22Rv1 (cell line): ENCODE data around the gene SCRN3.
"Not testable (repeated sequence)": the region's sequence is repeated elsewhere in the genome, so short reads cannot be mapped to it uniquely, and the experiment has no call there.

Experiments
- H3K27ac ChIP-seq: fragments of 450-650 bp; 2 replicates; pipeline ENCODE4 v1.5.1; 2017
- ZFX ChIP-seq: fragments of 450-650 bp; IDR thresholded peaks from 2 replicates; pipeline ENCODE4 v1.6.1; 2017; ENCODE audit warnings: antibody characterized with exemption, borderline replicate concordance
- TF ChIP-seq, protein P1 (sequence below): fragments of 450-650 bp; IDR thresholded peaks from 2 replicates; pipeline ENCODE4 v1.5.1; 2017; ENCODE audit warnings: mild to moderate bottlenecking

The SCRN3 gene, protein sequence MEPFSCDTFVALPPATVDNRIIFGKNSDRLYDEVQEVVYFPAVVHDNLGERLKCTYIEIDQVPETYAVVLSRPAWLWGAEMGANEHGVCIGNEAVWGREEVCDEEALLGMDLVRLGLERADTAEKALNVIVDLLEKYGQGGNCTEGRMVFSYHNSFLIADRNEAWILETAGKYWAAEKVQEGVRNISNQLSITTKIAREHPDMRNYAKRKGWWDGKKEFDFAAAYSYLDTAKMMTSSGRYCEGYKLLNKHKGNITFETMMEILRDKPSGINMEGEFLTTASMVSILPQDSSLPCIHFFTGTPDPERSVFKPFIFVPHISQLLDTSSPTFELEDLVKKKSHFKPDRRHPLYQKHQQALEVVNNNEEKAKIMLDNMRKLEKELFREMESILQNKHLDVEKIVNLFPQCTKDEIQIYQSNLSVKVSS

DNA sequence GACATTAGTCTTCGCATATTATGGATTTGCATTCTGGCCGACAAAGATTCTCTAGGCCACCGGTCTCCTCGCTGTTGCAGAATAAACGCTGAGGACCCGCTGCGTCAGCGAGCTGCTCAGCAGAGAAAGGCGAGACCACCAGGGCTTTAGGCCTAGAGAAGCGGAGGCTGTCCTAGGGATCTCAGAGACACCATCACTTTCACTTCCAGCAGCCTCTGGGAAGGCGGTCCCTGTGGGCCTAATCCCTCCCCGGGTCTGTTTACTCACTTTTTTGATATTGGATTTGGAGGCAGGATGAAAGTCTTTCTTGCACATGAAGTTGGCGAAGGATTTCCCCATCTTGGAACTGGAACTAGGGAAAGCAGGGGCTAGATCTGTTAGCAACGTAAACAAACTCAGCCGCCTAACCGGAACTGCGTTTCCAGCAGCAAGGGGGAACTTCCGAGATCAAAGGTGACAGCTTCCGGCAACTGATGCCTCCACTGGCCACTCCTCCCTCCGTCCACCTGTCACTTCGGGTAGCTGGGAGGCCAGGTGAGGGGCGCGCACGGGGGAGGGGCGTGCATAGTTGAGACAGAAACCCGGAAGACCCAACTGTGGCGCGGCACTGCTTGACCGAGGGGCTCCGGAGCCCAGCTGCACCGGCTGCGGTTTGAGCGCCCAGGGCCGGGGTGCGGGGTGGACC, at the start of gene SCRN3:
Gene SCRN3 (plus strand): TSS at position 447 of the 685 bp plus-strand sequence. CDS start 2,554 bp downstream, outside the sequence.
- TF ChIP-seq, protein P1, sequence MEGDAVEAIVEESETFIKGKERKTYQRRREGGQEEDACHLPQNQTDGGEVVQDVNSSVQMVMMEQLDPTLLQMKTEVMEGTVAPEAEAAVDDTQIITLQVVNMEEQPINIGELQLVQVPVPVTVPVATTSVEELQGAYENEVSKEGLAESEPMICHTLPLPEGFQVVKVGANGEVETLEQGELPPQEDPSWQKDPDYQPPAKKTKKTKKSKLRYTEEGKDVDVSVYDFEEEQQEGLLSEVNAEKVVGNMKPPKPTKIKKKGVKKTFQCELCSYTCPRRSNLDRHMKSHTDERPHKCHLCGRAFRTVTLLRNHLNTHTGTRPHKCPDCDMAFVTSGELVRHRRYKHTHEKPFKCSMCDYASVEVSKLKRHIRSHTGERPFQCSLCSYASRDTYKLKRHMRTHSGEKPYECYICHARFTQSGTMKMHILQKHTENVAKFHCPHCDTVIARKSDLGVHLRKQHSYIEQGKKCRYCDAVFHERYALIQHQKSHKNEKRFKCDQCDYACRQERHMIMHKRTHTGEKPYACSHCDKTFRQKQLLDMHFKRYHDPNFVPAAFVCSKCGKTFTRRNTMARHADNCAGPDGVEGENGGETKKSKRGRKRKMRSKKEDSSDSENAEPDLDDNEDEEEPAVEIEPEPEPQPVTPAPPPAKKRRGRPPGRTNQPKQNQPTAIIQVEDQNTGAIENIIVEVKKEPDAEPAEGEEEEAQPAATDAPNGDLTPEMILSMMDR, result no peak
- no peak for TF ChIP-seq ZFX
- peak within 1 kb of the TSS; percentile 62 for H3K27ac ChIP-seq

DNA sequence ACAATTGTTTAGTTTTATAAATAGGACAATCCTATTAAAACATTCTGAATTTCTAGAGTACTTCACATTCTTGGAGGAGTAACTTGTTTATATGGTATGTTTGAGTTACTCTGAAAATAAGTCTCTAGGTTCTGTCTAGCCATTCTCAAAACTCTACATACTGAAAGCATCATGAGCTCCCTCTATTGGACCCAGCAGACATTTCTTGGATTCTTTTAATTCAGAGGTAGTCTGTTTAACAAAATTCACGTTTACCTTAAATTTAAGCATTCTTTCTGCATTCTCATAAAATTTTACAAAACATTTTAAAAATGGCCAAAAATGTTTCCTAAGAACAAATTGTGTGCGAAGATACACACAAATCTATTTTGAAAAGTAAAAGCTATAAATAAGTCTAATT, 45.5 kb upstream of the SCRN3 start:
- TF ChIP-seq, protein P1, result peak; percentile 35
- no peak for TF ChIP-seq ZFX

DNA sequence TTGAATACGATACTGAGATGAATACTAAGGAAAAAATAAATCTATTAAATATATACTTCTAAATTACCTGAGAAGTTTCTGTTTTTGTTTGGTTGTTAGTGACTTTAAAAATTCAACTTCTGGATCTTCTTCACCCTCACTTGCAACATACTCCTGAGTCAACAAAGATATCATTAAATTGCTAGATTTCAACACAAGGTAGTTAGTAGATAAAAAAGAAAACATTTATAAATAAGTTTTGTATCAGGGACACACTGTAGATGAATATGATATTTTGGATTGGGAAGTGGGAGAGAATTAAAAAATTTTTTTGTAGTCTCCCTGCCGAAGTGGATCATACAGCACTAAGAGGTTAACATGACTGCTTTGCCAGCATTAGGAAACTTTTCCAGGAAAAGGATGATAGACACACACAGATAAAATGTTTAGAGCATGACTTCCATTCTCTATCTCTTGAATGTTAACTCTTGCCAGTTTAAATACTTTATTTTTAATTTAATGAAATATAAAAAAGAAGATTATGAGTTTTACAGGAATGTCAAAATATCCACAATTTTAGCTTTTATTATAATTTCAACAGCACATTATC, 44.8 kb upstream of the SCRN3 start:
- TF ChIP-seq, protein P1, result no peak
- TF ChIP-seq ZFX, result no peak

More for the DNA sequence above, 45.5 kb upstream of the SCRN3 start:
- H3K27ac ChIP-seq, result no peak overlapping the region

DNA sequence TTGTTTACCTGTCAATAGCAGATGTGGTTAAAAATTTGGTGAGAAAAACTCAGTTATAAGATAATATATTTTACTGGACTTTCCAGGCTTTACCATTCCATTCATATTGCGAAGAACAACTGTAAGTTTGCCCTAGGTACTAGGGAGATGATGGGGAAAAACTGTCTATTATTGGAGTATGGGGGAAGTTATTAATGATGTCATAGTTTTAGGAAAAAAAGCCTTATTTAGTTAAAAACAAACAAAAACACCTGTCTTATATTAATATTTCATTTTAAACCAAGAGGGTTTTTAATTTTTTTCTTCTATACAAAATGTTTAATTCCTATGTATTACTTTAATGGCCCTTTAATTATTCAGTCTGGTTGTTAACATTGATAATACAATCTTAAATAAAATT, 42.5 kb upstream of the SCRN3 start:
- H3K27ac ChIP-seq, result no peak overlapping the region
- TF ChIP-seq, protein P1, result no peak
- TF ChIP-seq ZFX, result no peak

More for the DNA sequence above, 44.8 kb upstream of the SCRN3 start:
- no peak overlapping the region for H3K27ac ChIP-seq

DNA sequence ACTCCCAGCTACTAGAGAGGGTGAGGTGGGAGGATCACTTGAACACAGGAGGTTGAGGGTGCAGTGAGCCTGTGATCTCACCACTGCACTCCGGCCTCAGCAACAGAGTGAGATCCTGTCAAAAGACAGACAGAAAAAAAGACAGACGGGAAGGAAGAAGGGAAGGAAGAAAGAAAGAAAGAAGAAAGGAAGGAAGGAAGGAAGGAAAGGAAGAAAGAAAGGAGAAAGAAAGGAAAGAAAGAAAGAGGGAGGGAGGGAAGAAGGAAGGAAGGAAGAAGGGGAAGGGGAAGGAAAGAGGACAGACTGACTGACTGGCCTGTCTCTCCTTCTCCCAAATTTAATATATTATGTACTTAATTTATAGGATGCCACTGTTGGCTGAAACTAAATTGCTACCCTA, 39.2 kb upstream of the SCRN3 start:
- TF ChIP-seq ZFX, result no peak
- TF ChIP-seq, protein P1, result no peak
- no peak overlapping the region for H3K27ac ChIP-seq

DNA sequence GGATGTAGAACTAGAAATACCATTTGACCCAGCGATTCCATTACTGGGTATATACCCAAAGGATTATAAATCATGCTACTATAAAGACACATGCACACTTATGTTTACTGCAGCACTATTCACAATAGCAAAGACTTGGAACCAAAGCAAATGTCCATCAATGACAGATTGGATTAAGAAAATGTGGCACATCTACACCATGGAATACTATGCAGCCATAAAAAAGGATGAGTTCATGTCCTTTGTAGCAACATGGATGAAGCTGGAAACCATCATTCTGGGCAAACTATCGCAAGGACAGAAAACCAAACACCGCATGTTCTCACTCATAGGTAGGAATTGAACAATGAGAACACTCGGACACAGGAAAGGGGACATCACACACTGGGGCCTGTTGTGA, 35.9 kb upstream of the SCRN3 start:
- H3K27ac ChIP-seq, result not testable (repeated sequence)

DNA sequence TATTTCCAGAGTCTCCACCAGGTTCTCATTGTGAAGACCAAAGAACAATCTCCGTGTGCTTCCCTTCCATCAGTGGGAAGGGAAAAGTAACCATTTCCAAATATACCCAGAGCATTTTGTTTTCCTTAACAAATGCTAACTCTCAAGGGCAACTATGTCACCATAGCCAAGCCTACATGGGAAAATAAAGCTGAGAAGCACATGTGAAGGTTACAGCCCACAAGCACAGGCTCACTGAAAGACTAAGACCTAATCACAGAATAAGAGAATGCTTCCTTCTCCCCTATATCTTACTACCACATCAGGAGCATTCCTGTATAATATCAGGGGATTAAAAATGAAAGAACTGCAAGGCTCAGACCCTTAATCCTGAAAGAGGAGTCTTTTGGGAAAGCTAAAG, 32.6 kb upstream of the SCRN3 start:
- no peak for TF ChIP-seq ZFX
- TF ChIP-seq, protein P1, result no peak
- no peak overlapping the region for H3K27ac ChIP-seq

DNA sequence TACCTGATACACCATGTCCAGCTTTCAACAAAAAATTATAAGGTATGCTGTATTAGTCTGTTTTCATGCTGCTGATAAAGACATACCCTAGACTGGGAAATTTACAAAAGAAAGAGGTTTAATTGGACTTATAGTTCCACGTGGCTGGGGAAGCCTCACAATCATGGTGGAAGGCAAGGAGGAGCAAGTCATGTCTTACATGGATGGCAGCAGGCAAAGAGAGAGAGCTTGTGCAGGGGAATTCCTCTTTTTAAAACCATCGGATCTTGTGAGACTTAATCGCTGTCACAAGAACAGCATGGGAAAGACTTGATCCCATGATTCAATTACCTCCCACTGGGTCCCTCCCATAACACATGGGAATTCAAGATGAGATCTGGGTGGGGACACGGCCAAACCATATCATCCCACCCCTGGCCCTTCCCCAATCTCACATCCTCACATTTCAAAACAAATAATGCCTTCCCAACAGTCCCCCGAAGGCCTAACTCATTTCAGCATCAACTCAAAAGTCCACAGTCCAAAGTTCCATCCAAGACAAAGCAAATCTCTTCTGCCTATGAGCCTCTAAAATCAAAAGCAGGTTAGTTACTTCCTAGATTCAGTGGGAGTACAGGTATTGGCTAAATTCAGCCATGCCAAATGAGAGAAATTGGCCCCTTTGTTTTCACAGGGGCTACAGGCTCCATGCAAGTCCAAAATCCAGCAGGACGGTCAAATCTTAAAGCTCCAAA, 31.9 kb upstream of the SCRN3 start:
- not testable (repeated sequence) for H3K27ac ChIP-seq
